ENCODE data around the gene KNDC1.

DNA sequence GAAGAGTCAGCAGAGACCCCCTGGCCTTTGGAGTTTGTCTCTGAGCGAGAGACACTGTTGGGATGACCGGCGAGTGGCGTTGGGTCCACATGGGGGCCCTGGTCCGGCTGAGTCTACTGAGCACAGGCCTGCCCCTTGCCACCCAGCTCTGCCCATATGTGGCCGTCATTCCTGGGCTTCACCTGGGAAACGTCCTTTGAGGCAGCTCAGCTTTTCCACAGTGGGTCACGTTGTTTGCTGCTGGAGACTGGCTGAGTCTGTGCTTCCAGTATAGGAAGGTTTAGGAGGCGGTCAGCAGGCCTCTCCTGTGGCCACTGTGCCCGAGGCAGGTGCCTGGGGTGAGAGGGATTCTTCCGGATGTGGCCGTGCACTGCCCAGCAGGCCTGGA lies 99.6 kb downstream of the KNDC1 start:
- TF ChIP-seq SIN3A (IDR thresholded peaks at IDR 0.05; ENCODE audit: borderline replicate concordance, insufficient read depth, low read length) (no peak), REST (IDR thresholded peaks at IDR 0.05; ENCODE audit: insufficient read depth in 1 of 2, low read depth in 2 of 2, low read length in 2 of 2) (no peak), TAF1 (IDR thresholded peaks at IDR 0.05; ENCODE audit: borderline replicate concordance, insufficient read depth, low read length) (no peak)
